ENCODE measurements around the gene CCDC66. TPM values are rescaled to one million over a fixed set of nuclear protein-coding genes. Genes with fewer than 3 reads are reported as not detected.

The CCDC66 gene
- total and polyA plus RNA-seq, 2 experiments from 2014 or later: 26.9 to 50.3 TPM

- Mint-ChIP-seq H3K4me1 (peaks cover 2% of the 10 kb centered on the region; the same call in 2 of the 3 replicates), H3K27ac (no peak overlapping the region), H3K27me3 (ENCODE audit: insufficient read depth, low read depth, poor library complexity) (no peaks in the 10 kb centered on the region), H3K4me3 (no peak overlapping the region), H3K9me3 (no peaks in the 10 kb centered on the region), H3K36me3 (ENCODE audit: low read depth) (peaks cover 54% of the 10 kb centered on the region)
- TF ChIP-seq ZNF114 (CRISPR knock-in tag; IDR thresholded peaks at IDR 0.05) (no peak), POLR2AphosphoS5 (IDR thresholded peaks at IDR 0.05; ENCODE audit: low read depth) (no peak), CREB1 (CRISPR knock-in tag; IDR thresholded peaks at IDR 0.05; ENCODE audit: low read depth) (no peak), STAT1 (IDR thresholded peaks at IDR 0.05; ENCODE audit: unreplicated experiment) (no peak), CTCF (conservative IDR thresholded peaks at IDR 0.05; ENCODE audit: low read depth in 2 of 2) (no peak), JUNB (IDR thresholded peaks at IDR 0.05; ENCODE audit: unreplicated experiment) (no peak), EZH2 (IDR thresholded peaks at IDR 0.05; ENCODE audit: low read depth, unreplicated experiment) (no peak), ZNF462 (CRISPR knock-in tag; IDR thresholded peaks at IDR 0.05) (no peak), EZH2phosphoT487 (IDR thresholded peaks at IDR 0.05; ENCODE audit: unreplicated experiment) (no peak)
- TF ChIP-seq, protein P1, sequence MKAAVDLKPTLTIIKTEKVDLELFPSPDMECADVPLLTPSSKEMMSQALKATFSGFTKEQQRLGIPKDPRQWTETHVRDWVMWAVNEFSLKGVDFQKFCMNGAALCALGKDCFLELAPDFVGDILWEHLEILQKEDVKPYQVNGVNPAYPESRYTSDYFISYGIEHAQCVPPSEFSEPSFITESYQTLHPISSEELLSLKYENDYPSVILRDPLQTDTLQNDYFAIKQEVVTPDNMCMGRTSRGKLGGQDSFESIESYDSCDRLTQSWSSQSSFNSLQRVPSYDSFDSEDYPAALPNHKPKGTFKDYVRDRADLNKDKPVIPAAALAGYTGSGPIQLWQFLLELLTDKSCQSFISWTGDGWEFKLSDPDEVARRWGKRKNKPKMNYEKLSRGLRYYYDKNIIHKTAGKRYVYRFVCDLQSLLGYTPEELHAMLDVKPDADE (IDR thresholded peaks at IDR 0.05): no peak
- H3K4me2 ChIP-seq: no peak overlapping the region
- H3K27me3 ChIP-seq (ENCODE audit: insufficient read depth): no peaks in the 10 kb centered on the region
- no peak overlapping the region for H2AFZ ChIP-seq
- H3K4me3 ChIP-seq: no peak overlapping the region
- no peaks in the 10 kb centered on the region for H3K4me1 ChIP-seq (ENCODE audit: insufficient read depth)
- no peak for DNase-seq (ENCODE audit: low spot score)
- H4K20me1 ChIP-seq (replicated peaks; ENCODE audit: insufficient read depth): no peaks in the 10 kb centered on the region
- H3K36me3 ChIP-seq (ENCODE audit: insufficient read depth): peaks cover 28% of the 10 kb centered on the region
- H3K79me2 ChIP-seq (replicated peaks; ENCODE audit: insufficient read depth): no peaks in the 10 kb centered on the region
- ATAC-seq: no peak
- H3F3A ChIP-seq (replicated peaks; ENCODE audit: low read depth): no peaks in the 10 kb centered on the region
- H3K27ac ChIP-seq (ENCODE audit: low read depth): no peak overlapping the region
- H3K9me2 ChIP-seq (ENCODE audit: insufficient read depth): no peaks in the 10 kb centered on the region
These were observed 64.7 kb downstream of the CCDC66 start for GRCh38 chr3:56621681-56622080.
